Activated CD8-positive, alpha-beta memory T cell treated with anti-CD3 and anti-CD28 coated beads for 48 hours (primary cell): ENCODE data around the gene PTPRN2.

ENCODE experiments used
- DNase-seq, 3 experiments: peaks; one replicate each; pipeline ENCODE4 v3.0.0-alpha.2; 2020; ENCODE audit warnings: low read depth in 2 of 3, low spot score in 2 of 3

The PTPRN2 gene

GRCh38 chr7:158579662-158580646 is 7.7 kb downstream of the PTPRN2 start:
- DNase-seq: no peak

- DNase-seq: no peak
Measured at GRCh38 chr7:158576050-158576762, 11.4 kb downstream of the PTPRN2 start.

- no peak for DNase-seq
Measured at GRCh38 chr7:158574308-158575036, 13.2 kb downstream of the PTPRN2 start.

DNA sequence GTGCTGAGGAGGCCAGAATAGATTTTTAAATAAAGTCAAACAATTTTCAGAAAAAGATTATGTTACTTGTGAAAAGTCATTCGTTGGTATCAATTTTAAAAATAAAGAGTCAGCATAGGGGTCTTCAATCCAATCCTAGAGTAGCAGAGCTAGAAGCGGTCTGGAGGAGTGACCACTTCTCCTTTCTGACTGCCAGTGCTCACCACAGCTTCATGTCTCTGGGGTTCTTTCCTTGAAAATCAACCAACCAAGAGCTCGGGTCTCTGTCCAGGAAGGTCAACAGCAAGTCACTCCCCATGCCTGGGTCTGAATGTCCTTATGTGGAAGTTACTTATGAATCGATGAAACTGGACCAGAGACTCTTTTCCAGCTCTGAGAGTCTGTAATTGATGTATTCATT is 14.3 kb downstream of the PTPRN2 start:
- DNase-seq: no peak

DNA sequence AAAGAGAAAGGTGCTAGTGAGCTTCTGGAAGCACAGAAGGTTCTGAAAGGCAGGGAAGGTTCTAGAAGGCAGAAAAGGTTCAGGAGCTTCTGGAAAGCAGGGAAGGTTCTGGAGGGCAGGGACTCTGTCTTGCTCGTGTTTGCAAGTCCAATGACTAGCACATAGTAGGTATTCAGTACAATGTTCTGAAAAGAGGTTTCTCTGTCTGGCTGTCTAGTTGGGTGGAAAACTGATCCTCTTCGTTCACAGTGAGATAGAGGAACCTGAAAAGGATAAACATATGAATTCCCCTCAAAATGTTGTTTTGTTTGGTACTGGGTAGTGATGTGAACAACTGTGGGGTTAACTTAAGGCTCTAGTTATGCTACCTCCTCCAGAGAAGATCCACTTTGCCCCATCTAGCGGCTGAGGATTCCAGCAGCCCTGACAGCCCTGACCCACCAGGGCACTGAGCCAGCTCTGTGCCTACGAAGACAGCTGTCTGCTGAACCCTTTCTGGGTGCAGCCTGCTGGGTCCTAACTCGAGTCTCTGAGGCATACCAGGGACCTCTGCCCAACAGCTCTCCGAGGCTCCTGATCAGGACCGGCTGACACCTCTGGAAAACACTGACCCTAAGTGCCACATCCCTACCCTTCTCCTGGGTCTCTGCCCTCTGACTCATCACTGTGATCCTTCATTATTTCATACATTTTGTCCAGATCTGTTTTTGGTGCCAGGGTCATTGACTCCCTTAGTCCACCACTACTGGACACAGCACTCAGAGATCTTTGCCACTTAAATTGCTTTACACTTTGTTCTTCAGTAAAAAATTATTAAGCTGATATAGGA is 15.4 kb downstream of the PTPRN2 start:
- DNase-seq: no peak

DNA sequence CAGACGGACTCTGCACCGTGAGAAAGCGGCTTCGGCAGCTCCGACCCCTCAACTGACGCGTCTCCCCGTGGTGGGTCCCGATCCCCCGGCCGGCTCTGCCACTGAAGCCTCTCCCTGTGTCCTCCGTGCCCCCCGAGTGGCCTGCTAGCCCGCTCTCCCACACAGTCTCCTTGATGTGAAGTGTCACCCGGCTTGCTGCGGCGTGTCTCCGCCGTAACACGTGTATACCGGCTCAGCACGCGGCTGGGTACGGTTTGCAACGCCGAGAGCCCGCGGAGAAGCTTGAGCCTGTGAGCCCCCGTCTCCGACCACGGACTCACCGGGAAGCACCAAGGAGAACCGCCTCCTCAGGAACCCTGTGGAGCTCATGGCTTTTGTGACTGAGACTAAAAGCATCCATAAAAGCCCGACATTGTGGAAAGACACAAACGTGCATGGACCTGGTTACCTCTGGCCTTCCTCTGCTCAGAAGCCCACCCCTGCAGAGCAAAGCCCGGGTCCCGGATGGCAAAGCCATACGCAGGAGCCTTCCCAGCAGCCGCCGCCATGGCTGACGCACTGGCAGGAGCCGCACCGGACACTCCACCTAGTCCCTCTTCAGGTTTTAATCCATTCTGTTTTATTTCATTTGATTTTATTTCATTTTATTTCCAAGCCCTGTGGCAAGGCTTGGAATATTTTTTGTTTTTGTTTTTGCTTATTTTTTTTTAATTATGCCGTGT is 17.0 kb downstream of the PTPRN2 start:
- DNase-seq: no peak

DNA sequence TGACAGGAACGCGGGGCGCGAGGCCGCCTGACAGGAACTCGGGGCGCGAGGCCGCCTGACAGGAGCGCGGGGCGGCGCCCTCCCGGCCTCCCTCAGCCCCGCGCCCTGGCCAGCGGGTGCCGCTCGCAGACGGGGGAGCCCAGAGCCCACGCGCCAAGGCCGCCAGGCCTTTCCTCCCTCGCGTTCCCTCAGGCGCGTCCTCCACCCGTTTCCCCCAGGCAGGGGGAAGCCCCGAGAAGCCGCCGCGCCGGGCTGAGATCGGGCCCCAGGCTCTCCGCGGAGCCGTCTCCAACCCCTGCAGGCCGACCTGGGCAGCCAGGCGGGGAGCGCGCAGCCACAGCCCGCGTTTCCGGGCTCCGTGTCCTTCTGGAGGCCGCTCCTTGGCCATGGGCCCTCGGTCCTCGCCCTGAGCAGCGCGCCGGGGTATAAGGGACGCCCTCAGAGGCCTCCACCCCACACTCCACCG is 17.7 kb downstream of the PTPRN2 start:
- no peak for DNase-seq

GRCh38 chr7:158568974-158569857 is 18.4 kb downstream of the PTPRN2 start:
- DNase-seq: no peak

GRCh38 chr7:158567153-158567603 is 20.4 kb downstream of the PTPRN2 start:
- DNase-seq: no peak

GRCh38 chr7:158564663-158565035 is 23.0 kb downstream of the PTPRN2 start:
- no peak for DNase-seq

DNA sequence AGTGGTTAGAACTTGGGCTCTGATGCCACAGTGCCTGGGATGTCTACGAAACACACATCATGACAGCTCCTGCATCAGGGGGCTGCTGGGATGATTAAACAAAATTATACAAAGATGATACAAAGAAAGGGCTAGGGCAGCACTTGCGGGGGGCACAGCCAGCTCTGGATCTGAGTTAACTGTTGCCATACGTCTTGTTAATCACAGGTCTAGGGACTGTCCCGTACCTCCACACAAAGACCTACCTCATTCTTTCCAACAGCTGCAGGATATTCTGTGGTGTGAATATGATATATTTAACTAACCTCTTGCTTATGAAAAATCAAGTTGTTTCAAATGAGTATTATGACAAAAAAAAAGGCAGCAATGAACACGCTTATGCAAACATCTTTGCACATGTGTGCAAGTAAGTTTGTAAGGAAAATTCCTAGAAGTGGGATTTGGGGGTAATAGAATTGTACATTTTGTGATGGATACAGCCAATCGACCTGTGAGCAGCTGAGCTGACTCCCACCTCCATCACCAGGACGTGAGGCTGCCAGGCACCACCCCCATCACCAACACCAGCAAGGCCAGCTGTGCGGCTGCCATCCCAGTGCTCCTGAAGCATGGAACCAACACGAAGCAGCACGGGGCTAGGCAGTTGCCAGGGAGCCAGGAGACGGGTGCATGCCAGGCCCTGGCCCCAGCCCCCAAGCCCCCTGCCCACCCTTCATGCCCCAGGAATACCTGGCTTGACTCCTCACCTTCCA is 23.5 kb downstream of the PTPRN2 start:
- no peak for DNase-seq

GRCh38 chr7:158563051-158563450 is 24.6 kb downstream of the PTPRN2 start:
- DNase-seq: no peak

DNA sequence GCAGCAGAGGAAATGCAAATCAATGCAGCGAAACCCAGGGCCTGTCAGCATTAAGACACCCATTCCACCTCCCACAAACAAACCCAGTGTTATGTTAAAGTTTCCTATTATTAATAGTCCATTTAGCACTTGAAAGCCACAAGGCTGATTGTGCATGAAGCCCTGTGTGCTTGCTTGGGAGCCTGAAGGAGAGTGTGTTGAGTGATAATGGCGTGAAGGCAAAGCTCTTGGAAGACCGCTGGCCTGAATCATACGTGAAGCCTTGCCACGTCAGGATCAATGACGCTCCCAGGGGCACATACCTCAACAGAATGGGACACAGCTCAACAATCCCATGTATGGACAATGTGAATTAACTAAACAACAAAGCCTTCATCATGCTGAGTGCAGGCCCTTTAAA is 25.1 kb downstream of the PTPRN2 start:
- no peak for DNase-seq

DNA sequence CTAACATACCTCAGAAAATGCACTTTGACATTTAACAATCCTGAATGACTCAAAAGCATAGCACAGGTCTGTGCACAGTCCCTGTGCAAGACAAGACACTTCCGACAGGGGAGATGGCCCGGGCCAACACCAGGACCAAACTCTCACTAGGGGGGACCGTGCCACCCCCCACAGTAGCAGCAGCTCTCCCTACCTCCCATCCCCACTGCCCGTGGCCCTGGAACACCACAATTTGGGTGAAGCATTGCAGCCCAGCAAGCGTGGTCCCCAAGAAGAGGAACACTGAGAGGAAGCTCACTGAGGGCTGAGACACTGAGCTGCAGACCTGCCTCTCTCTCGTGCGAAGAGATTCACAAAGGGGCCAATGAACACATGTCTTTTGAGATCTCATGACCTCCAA is 26.0 kb downstream of the PTPRN2 start:
- DNase-seq: no peak

- no peak for DNase-seq
Measured at GRCh38 chr7:158560386-158560785, 27.2 kb downstream of the PTPRN2 start.

DNA sequence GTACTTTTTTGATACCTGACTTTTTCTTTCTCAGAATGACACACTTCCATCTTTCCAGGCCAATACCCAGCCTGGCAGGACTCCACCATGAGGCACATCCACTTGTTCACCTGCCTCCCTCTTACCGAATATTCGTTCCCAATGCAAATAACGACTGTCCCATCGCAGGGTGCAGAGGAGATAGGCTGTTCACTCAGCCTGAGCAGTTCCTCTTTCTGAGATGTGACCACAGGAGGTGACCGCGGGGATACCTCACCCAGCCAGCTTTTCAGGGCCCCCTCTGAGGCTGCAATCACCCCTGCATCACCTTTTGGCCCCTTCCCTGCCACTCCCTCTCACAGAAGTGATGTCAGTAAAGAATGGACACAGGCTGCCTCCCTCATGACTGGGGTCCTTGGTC is 28.3 kb downstream of the PTPRN2 start:
- DNase-seq: no peak

- no peak for DNase-seq
Measured at GRCh38 chr7:158558816-158559215, 28.8 kb downstream of the PTPRN2 start.

DNA sequence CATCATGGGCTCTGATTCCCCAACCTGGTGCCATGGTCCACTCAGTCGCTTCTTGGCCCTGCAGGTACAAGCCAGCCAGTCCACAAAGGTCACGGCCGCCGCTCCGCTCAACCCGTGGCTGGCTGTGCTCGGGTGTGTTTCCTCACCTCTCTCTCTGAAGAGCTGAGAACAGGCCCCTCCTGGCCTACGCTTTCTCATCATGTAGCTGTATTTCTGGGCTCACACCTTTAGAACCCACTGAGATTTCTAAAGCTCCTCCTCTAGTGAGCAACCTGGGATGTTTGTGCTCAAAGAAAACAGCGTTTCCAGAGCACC is 30.2 kb downstream of the PTPRN2 start:
- no peak for DNase-seq
